GM19452 (cell line): ENCODE measurements around the gene LHFPL2.

Experiments used
- ATAC-seq: cut with Tn5 transposase; IDR thresholded peaks from one replicate; pipeline ENCODE4 v1.9.1; 2021; ENCODE audit not compliant: unreplicated experiment

LHFPL2 gene

DNA sequence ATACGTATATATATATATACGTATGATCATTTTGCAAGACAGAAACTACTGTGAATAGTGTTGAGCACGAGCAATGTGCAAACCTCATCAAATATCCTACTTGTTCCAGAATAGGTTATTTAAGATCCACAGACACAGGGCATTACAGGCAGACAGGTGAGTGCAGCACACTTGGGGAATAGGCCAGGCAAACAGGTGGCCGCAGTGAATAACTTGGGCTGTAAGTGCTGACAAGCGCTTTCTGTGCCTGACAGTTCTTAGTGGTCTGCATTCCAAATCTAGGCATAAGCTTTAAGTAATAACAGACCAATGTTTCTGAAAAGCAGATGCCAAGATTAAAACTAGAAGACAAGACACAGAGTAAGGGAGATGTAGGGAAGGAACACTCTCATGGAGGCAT is 77.9 kb downstream of the LHFPL2 start:
- ATAC-seq: no peak

DNA sequence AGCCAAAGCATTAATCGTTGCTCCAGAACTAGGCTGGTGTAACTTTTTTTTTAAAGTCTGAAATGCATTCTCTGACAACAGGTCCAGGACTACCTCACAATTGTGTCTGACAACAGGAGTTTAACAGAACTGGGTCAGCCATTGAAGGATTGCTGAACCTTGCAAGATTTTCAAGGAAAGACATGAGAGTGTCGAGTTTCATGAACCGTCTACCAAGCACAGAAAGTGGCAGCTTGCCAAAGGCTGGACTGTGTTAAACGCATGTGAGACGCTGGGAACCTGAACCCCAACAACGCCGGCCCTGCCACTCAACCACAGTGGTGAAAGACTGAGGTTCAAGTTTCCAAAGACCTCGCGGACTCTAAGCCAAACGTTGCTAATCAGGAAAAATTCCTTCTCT is 79.1 kb downstream of the LHFPL2 start:
- ATAC-seq: no peak

DNA sequence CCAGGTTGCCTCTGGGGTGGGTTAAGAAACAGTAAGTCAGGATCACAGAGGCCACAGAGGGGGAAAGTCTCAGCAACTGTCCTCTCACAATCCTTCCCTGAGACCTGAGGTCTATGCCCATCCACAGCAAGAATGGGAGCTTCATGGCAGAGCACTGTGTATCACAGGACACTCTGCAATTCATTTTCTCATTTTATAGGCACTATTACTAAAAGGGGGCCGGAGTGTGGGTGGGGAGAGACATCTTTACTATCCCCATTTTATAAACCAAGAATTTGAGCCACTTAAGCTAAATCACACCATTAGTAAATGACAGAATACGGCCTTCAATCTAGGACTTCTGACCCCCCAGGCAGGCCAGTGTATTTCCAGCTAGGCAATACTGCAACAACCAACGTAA is 79.9 kb downstream of the LHFPL2 start:
- ATAC-seq: no peak

DNA sequence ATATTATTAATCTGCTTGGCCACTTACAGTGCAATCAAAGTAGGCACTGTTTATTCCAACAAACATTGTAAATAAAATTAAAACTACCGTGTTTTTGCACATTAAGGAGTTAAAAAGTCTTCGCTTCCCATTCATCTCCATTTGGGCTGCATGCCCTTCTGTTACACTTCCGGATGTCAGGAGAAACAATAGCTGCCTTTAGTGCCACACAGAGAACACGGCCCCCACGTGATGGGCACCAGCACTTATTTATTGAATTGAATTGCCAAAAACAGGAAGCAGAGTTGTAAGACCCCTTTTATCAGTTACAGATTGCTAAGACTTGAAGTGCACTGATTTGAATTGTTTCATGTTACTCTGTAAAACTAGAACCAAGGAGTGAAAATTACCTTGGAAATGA is 80.4 kb downstream of the LHFPL2 start:
- no peak for ATAC-seq

DNA sequence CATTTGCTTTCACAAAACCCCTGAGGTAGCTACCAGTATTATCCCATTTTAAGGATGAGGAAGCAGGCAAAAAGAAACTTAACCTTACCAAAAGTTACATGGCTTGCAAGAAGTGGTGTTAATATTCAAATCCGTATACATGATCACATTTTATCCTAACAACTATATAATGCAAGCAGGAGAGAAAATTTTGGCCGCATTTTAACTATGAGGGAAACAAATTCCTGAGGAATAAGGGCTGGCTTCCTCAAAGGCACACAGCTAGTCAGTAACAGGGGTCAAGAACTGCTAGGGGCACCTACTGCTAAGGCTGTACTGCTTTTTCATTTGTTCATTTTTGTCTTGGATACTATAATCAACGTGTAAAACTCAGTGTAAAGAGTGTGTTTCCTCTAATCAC is 81.0 kb downstream of the LHFPL2 start:
- ATAC-seq: no peak

DNA sequence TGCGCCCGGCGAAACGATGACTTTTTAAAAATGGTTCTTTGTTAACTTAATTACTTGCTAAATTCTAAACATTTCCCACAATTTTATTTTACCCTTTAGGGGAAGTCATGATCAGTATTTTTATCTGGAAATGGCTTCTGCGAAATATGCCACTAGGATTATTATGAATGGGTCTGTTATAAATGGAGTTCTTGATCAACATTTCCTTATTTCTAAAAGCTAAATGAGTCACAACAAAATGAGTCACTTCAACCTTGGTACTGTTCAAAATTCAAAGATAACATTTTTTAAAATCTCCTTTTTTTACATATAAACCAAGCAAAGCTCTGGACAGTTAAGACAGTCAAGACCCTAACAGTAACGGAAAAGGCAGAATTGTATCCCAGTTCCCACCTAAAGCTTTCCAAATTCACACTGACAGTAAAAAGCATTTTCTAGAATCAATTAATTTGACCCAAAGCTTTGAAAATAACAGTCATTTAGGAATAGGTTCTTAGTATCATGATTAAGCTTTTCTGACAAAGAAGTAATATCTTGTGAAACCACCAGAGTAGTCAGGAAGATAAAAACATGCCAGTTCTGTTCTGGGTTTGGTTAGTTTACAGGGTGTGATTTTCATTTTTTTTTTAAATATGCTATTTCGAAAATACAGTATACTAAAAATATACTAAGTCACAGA is 81.7 kb downstream of the LHFPL2 start:
- ATAC-seq: no peak

DNA sequence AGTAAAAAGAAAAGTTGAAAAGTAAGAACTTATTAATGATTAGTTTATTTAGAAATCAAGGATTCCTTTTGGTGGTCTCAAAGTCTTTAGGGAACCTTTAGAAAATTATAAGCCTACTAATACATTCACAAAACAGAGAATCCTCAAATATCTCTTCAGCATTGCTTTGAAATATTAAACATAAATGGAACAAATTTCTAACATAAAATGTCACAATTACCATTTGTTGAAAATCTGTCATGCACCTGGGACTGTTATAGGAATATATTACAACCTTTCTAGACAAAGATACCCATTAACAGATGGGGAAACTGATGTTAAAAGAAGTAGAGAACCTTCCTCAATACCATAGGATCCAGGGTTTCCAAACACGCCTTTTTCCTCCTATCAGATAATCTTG is 83.2 kb downstream of the LHFPL2 start:
- ATAC-seq: no peak

DNA sequence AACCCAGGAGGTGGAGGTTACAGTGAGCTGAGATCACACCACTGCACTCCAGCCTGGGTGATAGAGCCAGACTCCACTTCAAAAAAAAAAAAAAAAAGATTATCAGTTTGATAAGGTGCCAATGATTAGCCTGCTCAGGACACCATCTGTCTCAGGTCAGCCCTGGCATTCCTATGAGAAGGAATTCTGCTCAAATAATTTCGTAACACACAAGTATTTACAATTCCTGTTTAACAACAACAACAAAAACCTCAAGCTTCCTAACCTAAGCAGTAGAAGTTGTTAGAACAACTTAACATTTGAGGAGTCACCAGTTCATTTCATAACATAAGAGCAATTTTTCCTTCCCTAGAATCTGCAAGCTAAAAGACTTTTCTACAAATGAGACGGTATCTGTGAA is 85.0 kb downstream of the LHFPL2 start:
- ATAC-seq: no peak

DNA sequence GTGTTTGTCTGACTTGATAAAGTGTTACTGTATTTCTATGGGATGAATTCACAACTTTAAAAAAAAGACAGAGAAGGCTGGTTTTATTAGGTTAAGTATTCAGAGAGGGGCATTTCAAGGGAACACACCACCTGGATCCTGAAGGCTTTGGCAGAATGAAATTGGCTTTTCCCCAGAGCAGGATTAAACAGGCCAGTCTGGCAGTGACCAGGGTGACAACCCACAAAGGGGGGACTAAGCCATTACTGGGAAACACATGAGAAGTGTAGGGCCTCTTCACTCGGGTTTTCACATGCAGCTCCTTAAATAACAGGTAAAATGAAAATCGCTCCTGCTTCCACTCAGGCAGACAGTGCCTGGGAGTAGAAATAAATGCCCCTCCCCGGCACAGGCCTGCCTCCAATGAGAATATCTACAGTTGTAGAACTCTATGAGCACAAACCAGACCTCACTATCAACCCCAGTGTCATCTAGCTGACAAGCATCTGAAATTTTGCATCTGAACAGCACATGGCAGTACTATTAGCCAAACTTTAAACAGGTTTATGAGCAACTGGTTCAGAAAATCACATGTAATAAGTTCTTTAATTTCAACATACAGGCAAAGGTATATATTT is 85.8 kb downstream of the LHFPL2 start:
- ATAC-seq: no peak

DNA sequence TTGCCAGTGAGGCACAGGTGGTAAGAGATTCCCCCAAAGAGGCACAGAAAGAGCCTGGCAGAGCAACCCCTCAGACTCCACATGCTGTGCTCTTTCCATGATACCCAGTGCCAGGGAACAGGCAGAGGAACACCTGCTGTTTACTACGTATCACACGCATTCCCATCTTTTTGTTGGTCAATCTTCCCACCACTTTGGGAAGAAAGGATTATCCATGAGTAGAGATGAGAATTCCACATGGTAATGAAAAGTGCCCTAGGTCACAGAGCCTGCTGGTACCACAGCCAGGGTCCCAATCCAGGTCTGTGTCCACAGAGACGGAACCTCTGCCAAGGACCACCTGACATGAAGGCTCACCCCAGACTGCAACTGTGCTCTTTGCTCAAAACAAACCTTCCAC is 86.6 kb downstream of the LHFPL2 start:
- ATAC-seq: no peak

DNA sequence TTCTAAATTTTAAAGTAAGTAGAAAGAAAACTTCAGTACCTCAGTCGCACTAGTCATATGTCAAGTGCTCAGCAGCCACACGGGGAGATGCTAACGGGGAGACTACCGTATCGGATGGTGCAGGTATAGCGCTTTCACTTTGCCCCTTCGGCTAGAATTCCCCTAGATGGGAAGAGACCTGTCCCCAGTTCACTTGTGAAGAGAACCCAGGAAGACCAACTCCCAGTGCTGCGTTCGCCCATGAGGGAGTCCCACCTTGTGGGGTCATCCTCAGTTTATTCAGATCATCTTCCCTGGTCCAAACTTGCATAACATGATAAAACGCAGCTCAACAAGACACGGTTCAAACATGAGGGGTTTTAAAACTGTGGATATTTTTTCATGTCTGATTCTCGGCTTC is 87.3 kb downstream of the LHFPL2 start:
- no peak for ATAC-seq

DNA sequence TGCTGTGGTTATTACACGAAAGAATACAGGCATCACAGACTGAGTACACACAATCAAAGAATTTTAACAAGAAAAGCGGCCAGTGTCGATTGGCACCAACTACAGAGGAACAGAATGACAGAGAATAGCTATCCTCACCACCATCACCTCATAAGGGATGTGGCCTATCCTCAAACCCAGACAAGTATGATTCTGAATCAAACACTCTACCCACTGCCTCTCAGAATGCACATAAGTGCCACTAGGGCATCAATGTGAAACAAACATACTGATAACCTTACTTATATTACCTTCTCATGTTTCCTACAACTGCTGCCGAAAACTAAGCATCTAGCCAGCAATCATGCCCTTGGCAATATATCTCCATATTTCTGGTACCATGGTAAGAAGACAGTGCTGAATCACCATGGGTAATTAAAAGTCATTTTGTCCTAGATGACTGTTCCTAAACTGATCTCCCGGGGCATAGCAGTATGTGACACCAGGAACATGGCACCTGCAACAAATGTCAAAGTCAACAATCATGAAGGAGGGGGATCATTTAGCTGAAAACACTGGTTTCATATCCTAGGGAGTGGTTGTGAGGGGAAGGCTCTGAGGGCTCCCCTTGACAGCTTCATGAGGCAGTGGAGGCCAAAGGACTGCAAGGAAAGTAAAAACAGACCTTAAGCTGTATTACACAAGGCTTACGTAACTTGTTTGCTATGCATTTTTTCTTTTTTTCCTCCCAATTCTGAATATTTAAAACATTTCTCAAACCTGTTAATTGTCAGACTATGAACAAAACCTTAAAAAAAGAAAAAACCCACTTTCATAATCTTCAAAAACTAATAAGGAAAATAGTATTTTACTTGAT is 88.3 kb downstream of the LHFPL2 start:
- ATAC-seq: no peak

DNA sequence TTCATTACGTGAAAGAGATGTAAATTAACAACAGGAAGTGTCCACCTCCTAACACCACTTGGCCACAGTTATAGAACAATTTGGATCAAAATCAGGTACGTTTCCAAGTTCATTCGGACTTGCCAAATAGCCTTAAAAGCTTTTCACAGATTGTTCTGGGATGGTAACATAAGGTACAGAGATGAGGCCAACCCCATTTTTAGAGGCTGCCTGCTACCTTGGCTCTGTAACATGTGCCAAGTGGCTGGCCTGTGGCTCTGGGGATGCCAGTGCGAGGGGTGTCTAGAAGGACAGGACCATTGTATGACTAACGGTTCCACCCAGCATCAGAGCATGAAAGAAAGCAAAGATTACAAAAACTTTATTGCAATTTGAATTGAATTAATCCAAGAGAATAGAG is 91.0 kb downstream of the LHFPL2 start:
- ATAC-seq: no peak

DNA sequence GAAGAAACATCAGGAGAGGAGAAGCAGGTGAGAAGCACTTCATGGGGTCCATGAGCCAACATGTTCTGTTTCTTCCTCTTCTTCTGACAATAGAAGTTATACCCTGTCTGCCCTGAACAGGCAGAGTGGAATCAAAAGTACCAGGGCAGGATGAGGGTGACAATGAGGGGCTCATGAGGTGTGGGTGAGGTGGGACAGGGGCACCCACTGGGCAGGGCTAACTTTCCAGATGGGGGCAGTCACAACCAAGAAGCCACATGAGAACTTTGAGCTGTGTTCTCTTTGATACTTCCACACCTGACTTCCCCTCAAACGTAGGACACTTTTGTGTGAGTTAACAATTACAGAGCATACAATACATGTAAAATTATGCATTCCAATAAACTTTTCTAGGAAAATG is 92.7 kb downstream of the LHFPL2 start:
- no peak for ATAC-seq

DNA sequence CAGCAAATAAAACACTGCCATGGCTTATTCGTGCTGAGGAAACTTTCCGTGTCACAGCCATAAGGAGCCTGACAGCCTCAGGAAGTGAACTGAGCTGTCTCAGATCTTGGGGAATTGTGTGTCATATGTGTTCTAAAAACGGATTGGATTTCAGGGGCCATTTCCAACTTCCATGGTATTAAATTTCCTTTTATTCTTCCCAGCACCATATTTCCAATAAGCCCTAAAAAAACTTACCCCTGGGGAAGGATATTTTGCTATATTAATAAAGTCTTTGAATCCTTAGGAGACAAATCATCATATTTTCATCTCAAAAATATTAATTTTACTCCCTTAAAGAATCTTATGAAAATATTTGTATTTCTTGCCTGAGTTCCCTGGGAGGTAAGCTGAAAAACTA is 93.9 kb downstream of the LHFPL2 start:
- ATAC-seq: no peak

DNA sequence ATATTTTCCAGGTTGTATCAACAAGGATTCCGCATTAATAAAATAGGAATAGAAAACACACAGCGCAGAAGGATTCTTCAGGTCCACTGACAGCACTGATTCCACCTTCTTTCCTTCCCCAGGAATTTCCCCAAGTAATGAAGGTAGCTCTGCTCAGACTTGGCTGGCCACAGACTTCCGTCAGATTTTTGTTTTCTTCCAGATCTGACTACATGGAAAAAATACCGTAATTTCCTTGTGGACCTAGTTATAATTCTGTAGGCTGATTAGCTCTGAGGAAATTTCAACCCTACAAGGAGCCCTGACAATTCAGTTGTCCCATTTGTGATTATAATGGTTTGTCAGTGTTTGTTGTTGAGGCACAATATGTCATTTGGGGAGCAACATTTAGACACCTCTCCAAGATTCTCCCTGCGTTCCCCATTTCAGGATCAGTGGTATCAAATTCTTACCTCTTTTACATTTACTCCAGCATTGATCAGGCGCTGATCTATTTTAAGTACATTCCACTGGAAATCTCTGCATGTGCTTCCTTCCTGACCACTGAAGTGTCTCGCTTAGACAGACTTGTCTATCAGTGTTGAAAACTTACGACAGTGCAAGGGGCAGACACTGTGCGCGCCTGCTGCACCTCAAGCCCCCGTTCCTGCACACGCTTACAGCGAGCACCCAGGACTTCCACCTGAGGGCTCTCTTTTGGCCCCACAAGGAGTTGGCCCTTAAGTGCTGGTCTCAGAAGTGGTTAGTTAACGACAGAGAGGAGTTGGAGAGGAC is 94.8 kb downstream of the LHFPL2 start:
- ATAC-seq: no peak

DNA sequence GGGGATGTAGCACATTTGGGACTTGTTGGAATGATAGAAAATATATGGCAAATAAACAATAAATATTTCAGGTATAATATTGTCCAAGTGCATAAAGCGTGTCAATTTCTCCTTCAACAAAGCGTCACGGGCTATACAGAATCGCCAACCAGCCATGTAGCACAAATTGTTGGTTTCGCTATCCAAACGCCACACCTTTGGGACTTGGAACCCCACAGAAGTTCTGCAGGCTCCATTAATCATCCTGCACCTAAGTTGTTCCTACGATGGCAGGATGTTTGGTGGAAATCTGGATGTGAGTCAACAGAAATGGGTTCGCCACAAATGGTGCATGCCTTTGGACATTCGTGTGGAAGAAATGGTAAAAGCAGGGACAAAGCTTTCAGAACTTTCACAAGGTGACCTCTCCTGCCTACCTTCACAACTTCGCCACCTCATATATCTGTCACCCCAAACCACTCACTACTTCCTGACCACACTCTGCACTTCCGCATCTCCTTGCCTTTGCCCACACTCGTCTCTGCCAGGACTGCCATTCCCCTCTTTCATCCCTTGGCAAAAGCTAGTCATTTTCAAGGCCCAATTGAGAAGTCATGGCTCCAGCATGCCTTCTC is 95.7 kb downstream of the LHFPL2 start:
- ATAC-seq: no peak

DNA sequence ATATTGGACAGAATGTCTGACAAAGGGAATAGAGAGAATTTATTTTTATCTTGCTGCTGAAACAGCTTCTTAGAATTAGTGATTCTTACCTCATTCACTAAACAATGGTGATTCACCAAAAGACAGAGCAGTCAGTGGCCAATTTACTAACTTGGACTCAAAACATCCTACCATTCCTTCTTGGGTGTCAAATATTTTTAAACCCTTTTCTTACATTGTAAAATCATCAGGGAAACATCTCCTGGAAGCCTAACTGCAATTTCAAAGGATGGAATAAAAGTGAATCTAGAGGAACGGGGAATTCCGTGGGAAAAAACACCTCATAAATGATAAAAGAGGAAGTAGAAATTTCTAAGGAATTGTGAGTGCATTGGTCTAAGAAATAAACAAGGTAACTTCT is 97.7 kb downstream of the LHFPL2 start:
- no peak for ATAC-seq

DNA sequence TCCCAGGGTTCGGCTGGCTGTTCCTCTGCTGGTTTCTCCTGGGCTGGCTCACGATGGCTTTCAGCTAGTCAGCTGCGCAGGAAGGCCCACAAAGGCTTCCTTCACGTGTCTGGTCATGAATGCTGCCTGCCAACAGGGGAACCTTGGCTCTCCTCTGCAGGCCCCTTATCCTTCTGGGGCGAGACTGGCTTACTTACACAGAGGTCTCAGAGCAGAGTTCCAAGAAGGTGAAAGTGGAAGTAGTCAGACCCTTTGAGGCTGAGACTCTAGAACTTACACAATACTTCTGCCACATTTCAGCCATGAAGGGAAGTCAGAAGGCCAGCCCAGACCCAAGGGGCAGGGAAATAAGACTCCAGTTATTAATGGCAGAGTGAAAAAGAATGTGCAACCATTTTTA is 99.5 kb downstream of the LHFPL2 start:
- no peak for ATAC-seq

DNA sequence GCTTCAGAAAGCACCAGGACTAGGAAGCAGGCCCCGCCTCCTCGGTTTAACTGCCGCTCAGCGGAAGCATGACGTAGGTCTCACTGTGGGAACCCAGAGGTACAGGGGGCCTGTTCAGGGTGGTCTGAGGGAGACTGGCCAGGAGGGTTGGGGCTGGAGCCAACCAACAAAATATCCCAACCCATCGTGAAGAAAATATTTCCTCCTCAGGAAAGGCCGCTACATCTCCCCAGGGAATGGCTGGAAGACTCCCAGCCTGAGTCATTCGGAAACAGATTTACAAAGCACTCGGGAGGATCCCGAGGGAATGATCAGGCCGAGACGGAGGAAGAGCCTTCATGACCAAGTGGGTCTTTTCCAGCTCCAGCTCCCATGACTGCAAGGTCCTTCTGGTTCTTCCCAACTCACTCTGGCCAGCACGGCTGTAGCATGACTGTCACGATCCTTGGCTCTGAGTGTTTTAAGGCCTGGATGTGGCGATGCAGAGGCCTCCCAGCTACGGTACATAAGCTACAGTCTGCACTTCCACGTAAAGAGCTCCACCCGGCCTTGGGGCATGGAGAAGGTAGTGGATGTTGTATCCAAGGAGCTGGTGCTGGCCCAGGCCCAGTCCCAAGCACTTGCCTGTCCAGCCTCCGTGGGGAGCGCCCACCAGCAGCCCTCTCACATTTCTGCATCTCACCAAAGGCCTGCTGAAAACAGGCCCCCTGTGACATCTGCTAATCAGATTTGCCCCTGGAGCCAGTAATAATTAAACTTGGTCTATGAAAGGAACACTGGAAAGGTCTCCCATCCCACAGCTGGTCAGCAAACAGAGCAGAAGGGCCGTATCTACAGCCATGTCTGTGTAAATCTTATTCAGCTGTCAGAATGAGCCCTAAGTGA is 100.6 kb downstream of the LHFPL2 start:
- ATAC-seq: no peak
